GM19324 (cell line): Measurements from ENCODE around the gene NOVA2.

Experiments
- ATAC-seq: cut with Tn5 transposase; IDR thresholded peaks from one replicate; pipeline ENCODE4 v1.9.1; 2021; ENCODE audit warnings: mild to moderate bottlenecking, moderate library complexity; ENCODE audit not compliant: unreplicated experiment, low FRiP score

The NOVA2 gene

GRCh38 chr19:45929247-45929646, 44.4 kb downstream of the NOVA2 start:
- ATAC-seq: no peak

GRCh38 chr19:45927565-45928261, 46.0 kb downstream of the NOVA2 start:
- no peak for ATAC-seq

GRCh38 chr19:45924891-45925447, 48.7 kb downstream of the NOVA2 start:
- no peak for ATAC-seq

GRCh38 chr19:45922281-45922680, 51.4 kb downstream of the NOVA2 start:
- no peak for ATAC-seq

GRCh38 chr19:45920458-45920857, 53.2 kb downstream of the NOVA2 start:
- ATAC-seq: no peak

- no peak for ATAC-seq
Measured at GRCh38 chr19:45919678-45920077, 54.0 kb downstream of the NOVA2 start.

GRCh38 chr19:45918721-45919120, 54.9 kb downstream of the NOVA2 start:
- ATAC-seq: no peak

GRCh38 chr19:45917421-45918091, 56.1 kb downstream of the NOVA2 start:
- no peak for ATAC-seq

GRCh38 chr19:45913874-45914830, 59.5 kb downstream of the NOVA2 start, which contains the start of gene NANOS2:
Gene NANOS2 (minus strand): TSS chr19:45914778. CDS start chr19:45914693, 85 bp downstream.
- no peak for ATAC-seq

- ATAC-seq: no peak
Measured at GRCh38 chr19:45911291-45911690, 62.4 kb downstream of the NOVA2 start.

GRCh38 chr19:45908956-45909355, 64.7 kb downstream of the NOVA2 start:
- no peak for ATAC-seq

- no peak for ATAC-seq
Measured at GRCh38 chr19:45906221-45906620, 67.4 kb downstream of the NOVA2 start.

- ATAC-seq: no peak
Measured at GRCh38 chr19:45905011-45905410, 68.7 kb downstream of the NOVA2 start.

- peak; percentile 93 for ATAC-seq
Measured at GRCh38 chr19:45902651-45903625, 70.7 kb downstream of the NOVA2 start.

GRCh38 chr19:45901912-45902650, 71.6 kb downstream of the NOVA2 start, which contains the start of gene MYPOP:
Gene MYPOP (minus strand): TSS chr19:45902613. CDS start chr19:45901773, 840 bp downstream.
- ATAC-seq: no peak

- ATAC-seq: no peak
Measured at GRCh38 chr19:45901432-45901911, 72.2 kb downstream of the NOVA2 start.

GRCh38 chr19:45900738-45901431, 72.8 kb downstream of the NOVA2 start:
- no peak for ATAC-seq
